Transverse colon (tissue), 4 donors: ENCODE data around the gene AVPI1. TPM values are rescaled to one million over a fixed set of nuclear protein-coding genes. Genes with fewer than 3 reads are reported as not detected.

Source experiments
- DNase-seq: peaks from one replicate; pipeline ENCODE4 v3.0.0-alpha.2; 2019
- H3K27ac ChIP-seq, 4 donors: fragments of 200-600 bp; sonication (generic); 2 replicates each; pipeline ENCODE4 v1.5.1; 2016 to 2018; ENCODE audit warnings: inconsistent platforms in 4 of 4
- H3K27me3 ChIP-seq: fragments of 200-600 bp; sonication (generic); 2 replicates; pipeline ENCODE4 v1.5.1; 2017; ENCODE audit warnings: inconsistent platforms
- H3K36me3 ChIP-seq, 4 donors: fragments of 200-600 bp; sonication (generic); 2 replicates each; pipeline ENCODE4 v1.5.1; 2017 to 2019; ENCODE audit warnings: inconsistent platforms in 4 of 4
- H3K4me1 ChIP-seq, 4 donors: fragments of 200-600 bp; sonication (generic); 2 replicates each; pipeline ENCODE4 v1.5.1; 2017 to 2020; ENCODE audit warnings: inconsistent platforms in 4 of 4
- H3K4me3 ChIP-seq, 4 donors: fragments of 200-600 bp; sonication (generic); 1 replicate in 1 of 4; 2 replicates in 3 of 4; pipeline versions ENCODE4 v1.5.1 to v1.6.1; 2017 to 2019; ENCODE audit warnings: inconsistent platforms in 4 of 4
- H3K9me3 ChIP-seq, 2 donors: fragments of 200-600 bp; sonication (generic); 2 replicates each; pipeline ENCODE4 v1.5.1; 2017 to 2019; ENCODE audit warnings: inconsistent platforms in 2 of 2
- CTCF ChIP-seq, 5 experiments: fragments of 200-600 bp in 3 of 5; fragments of 450-650 bp in 2 of 5; sonication (generic) in 3 of 5; IDR thresholded peaks; 1 replicate in 2 of 5; 2 replicates in 3 of 5; pipeline ENCODE4 v1.5.1; 2016 to 2017; ENCODE audit warnings: antibody characterized with exemption in 5 of 5, inconsistent platforms in 3 of 5, mild to moderate bottlenecking in 2 of 5, moderate library complexity in 1 of 5
- EP300 ChIP-seq: sonication (generic); formaldehyde crosslinking; IDR thresholded peaks from one replicate; pipeline ENCODE4 v1.6.1; 2017; ENCODE audit warnings: antibody characterized with exemption, low read depth
- POLR2A ChIP-seq: fragments of 450-650 bp; IDR thresholded peaks from one replicate; pipeline ENCODE4 v1.6.1; 2016; ENCODE audit warnings: antibody characterized with exemption, mild to moderate bottlenecking, moderate library complexity
- POLR2AphosphoS5 ChIP-seq, 3 donors: sonication (generic); formaldehyde crosslinking; IDR thresholded peaks; one replicate each; pipeline ENCODE4 v1.6.1; 2016; ENCODE audit warnings: antibody characterized with exemption in 3 of 3
- WGBS, 2 donors: methylation state at CpG; one replicate each; pipeline ENCODE4 v1.1.5; 2018; ENCODE audit warnings: low coverage in 1 of 2; 5-methylcytosine and 5-hydroxymethylcytosine counted together
- in situ Hi-C, 4 donors: fragments of 200-750 bp; cut with MboI; loops; one replicate each; pipeline versions ENCODE4 v1.15.0 to v1.15.1; 2017; ENCODE audit warnings: low sequenced_read_pairs in 3 of 4, low pct_ligation_motif_present in 1 of 4, low pct_unique_long_range_greater_than_20kb in 1 of 4
- intact Hi-C: fragments of 100-400 bp; cut with DNase I; formaldehyde crosslinking; loops from one replicate; pipeline ENCODE4 v1.15.1; 2023; ENCODE audit warnings: low total_unique reads
- total RNA-seq, 4 donors: library from RNA; depleted of rRNA; stranded (reverse); fragments of >200 nt; gene quantifications; one replicate each; pipeline ENCODE4 v1.1.0, GENCODE V29; 2016

The AVPI1 gene
- total RNA-seq, 4 donors from 2014 or later = 24.3 to 79.3 (median 47.9) TPM

GRCh38 chr10:97708976-97709946 lies 22.2 kb upstream of the AVPI1 start:
- 35% methylated on average over 4 to 18 of the region's 18 CpGs for WGBS, 2 donors
- H3K4me1 ChIP-seq = peaks cover 8 to 32% (median 15%) of the 10 kb centered on the region in 4 donors

GRCh38 chr10:97708167-97708566 lies 21.1 kb upstream of the AVPI1 start:
- WGBS, 2 donors = 88% methylated on average over 2 of the region's 2 CpGs; no CpG with 5 or more reads in 1 of the 2 donors
- H3K27ac ChIP-seq = peak overlapping the region in 3 of 4 donors; percentile 64 to 67 (median 67)

More at GRCh38 chr10:97708976-97709946, 22.2 kb upstream of the AVPI1 start:
- Histone ChIP-seq H3K27me3 (no peaks in the 10 kb centered on the region), H3K4me3 (no peak overlapping the region), H3K36me3 (no peaks in the 10 kb centered on the region), H3K27ac (peak overlapping the region; percentile 31 to 67 (median 66)), H3K9me3 (no peaks in the 10 kb centered on the region)
- TF ChIP-seq POLR2AphosphoS5 (IDR thresholded peaks at IDR 0.05) = no peak
- peak; percentile 63 to 70 (median 68) for TF ChIP-seq CTCF (IDR thresholded peaks at IDR 0.05)
- TF ChIP-seq EP300 = no peak
- in situ Hi-C loops (no loop called here), intact Hi-C loops (no loop called here)
- DNase-seq = peak; percentile 81

GRCh38 chr10:97707134-97707861 lies 20.3 kb upstream of the AVPI1 start:
- no peaks in the 10 kb centered on the region for H3K36me3 ChIP-seq

More at GRCh38 chr10:97708167-97708566, 21.1 kb upstream of the AVPI1 start:
- Histone ChIP-seq H3K4me3 (no peak overlapping the region), H3K9me3 (no peaks in the 10 kb centered on the region), H3K27me3 (no peaks in the 10 kb centered on the region), H3K4me1 (peaks cover 8 to 29% (median 11%) of the 10 kb centered on the region in 4 donors), H3K36me3 (no peaks in the 10 kb centered on the region)
- intact Hi-C loops (no loop called here), in situ Hi-C loops (no loop called here)
- TF ChIP-seq POLR2AphosphoS5 (IDR thresholded peaks at IDR 0.05) = no peak
- no peak for TF ChIP-seq EP300
- no peak for TF ChIP-seq CTCF (IDR thresholded peaks at IDR 0.05)
- no peak for TF ChIP-seq POLR2A
- no peak for DNase-seq

More at GRCh38 chr10:97707134-97707861, 20.3 kb upstream of the AVPI1 start:
- H3K4me3 ChIP-seq = no peak overlapping the region
- H3K4me1 ChIP-seq = peaks cover 3 to 21% (median 8%) of the 10 kb centered on the region in 4 donors
- peak overlapping the region in 2 of 4 donors; percentile 25 to 67 for H3K27ac ChIP-seq
- H3K27me3 ChIP-seq = no peaks in the 10 kb centered on the region
- TF ChIP-seq CTCF (IDR thresholded peaks at IDR 0.05) (no peak), POLR2A (no peak), POLR2AphosphoS5 (IDR thresholded peaks at IDR 0.05) (no peak), EP300 (no peak)
- no peak for DNase-seq
- 76% methylated on average over 11 of the region's 11 CpGs; no CpG with 5 or more reads in 1 of the 2 donors for WGBS, 2 donors
- intact Hi-C loops = no loop called here
- in situ Hi-C loops = no loop called here
- H3K9me3 ChIP-seq = no peaks in the 10 kb centered on the region
